Progenitor cell of endocrine pancreas (in vitro differentiated cells): ENCODE data around the gene RBMS1. TPM values are rescaled to one million over a fixed set of nuclear protein-coding genes. Genes with fewer than 3 reads are reported as not detected.

ENCODE experiments used
- DNase-seq: peaks from one replicate; pipeline ENCODE4 v3.0.0; 2021; ENCODE audit warnings: low spot score; ENCODE audit not compliant: unreplicated experiment
- H3K27ac Mint-ChIP-seq: 2 replicates; pipeline ENCODE4 v1.8.0; 2021; ENCODE audit warnings: mild to moderate bottlenecking, moderate library complexity, mixed read lengths
- H3K27me3 Mint-ChIP-seq: 2 replicates; pipeline ENCODE4 v1.8.0; 2021; ENCODE audit warnings: mixed read lengths
- H3K36me3 Mint-ChIP-seq: 2 replicates; pipeline ENCODE4 v1.8.0; 2022; ENCODE audit warnings: mixed read lengths; ENCODE audit not compliant: insufficient read depth
- H3K4me1 Mint-ChIP-seq: 2 replicates; pipeline ENCODE4 v1.8.0; 2021; ENCODE audit warnings: low read depth, mixed read lengths
- H3K4me3 Mint-ChIP-seq: 2 replicates; pipeline ENCODE4 v1.8.0; 2021; ENCODE audit warnings: low read depth, mild to moderate bottlenecking, moderate library complexity, mixed read lengths
- H3K9me3 Mint-ChIP-seq: 2 replicates; pipeline ENCODE4 v1.8.0; 2021; ENCODE audit warnings: low read depth, mixed read lengths
- CTCF ChIP-seq: fragments of 200-600 bp; sonication (generic); IDR thresholded peaks from one replicate; pipeline ENCODE4 v1.5.0; 2021; ENCODE audit warnings: antibody characterized with exemption, mild to moderate bottlenecking; ENCODE audit not compliant: unreplicated experiment
- total RNA-seq: library from RNA; stranded (reverse); gene quantifications from 2 replicates; pipeline ENCODE4 v1.2.1, GENCODE V29; 2021

The RBMS1 gene
- total RNA-seq, 1 donor from 2014 or later: 59.8 TPM

DNA sequence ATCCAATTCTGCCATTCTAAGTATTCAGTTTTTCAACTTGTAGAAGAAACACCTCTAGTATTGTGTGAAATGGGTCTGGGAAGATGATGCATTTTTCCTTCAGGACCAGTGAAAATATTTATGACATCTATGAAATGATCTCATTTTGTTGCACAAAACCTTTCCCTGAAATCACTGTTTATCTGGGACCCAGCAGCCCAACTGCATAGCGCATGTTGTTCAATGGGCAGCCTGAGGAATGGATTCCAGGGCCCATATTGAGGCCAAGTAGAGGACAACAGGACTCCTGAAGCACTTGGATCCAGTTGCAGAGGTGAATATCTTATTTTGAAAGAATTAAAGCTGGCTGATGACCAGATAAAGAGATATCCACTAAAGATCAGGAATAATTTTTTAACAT, 7.3 kb downstream of the RBMS1 start:
- peaks cover 2% of the 10 kb centered on the region for H3K36me3 Mint-ChIP-seq
- H3K27ac Mint-ChIP-seq: no peak overlapping the region
- DNase-seq: no peak
- no peak overlapping the region for H3K4me3 Mint-ChIP-seq
- H3K9me3 Mint-ChIP-seq: no peaks in the 10 kb centered on the region
- TF ChIP-seq CTCF: no peak
- H3K4me1 Mint-ChIP-seq: peaks cover 21% of the 10 kb centered on the region
- H3K27me3 Mint-ChIP-seq: no peaks in the 10 kb centered on the region

- TF ChIP-seq CTCF: no peak
- H3K36me3 Mint-ChIP-seq: peaks cover 2% of the 10 kb centered on the region
- H3K27me3 Mint-ChIP-seq: no peaks in the 10 kb centered on the region
- no peak overlapping the region for H3K27ac Mint-ChIP-seq
- no peak for DNase-seq
- peaks cover 10% of the 10 kb centered on the region for H3K4me1 Mint-ChIP-seq
- H3K4me3 Mint-ChIP-seq: no peak overlapping the region
- H3K9me3 Mint-ChIP-seq: no peaks in the 10 kb centered on the region
Measured at GRCh38 chr2:160484859-160485520, 8.6 kb downstream of the RBMS1 start.

GRCh38 chr2:160482673-160483072, 10.9 kb downstream of the RBMS1 start:
- no peaks in the 10 kb centered on the region for H3K9me3 Mint-ChIP-seq
- H3K4me3 Mint-ChIP-seq: no peak overlapping the region
- H3K4me1 Mint-ChIP-seq: peaks cover 15% of the 10 kb centered on the region
- no peak for DNase-seq
- peaks cover 3% of the 10 kb centered on the region for H3K36me3 Mint-ChIP-seq
- peak overlapping the region; percentile 68 for H3K27ac Mint-ChIP-seq
- H3K27me3 Mint-ChIP-seq: no peaks in the 10 kb centered on the region
- TF ChIP-seq CTCF: no peak

DNA sequence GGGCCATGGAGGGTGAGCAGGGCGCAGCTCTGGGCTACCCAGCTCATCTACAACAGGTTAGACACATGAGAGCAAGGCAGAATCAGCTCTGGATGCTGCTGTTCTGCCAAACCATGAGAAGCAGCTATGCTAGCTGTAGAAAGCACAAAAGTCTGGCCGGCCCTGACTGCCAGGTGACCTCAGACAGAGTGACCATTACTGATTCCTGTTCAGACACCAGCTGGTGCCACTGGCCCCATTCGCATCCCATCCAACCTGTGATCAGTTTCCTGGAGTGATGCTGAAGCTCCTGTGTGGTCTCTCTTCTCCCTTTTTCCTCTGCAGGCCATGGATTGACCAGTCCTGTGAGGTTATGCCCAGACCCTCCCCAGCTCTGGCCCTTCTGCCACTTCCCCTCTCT, 14.3 kb downstream of the RBMS1 start:
- no peak overlapping the region for H3K4me3 Mint-ChIP-seq
- no peaks in the 10 kb centered on the region for H3K27me3 Mint-ChIP-seq

DNA sequence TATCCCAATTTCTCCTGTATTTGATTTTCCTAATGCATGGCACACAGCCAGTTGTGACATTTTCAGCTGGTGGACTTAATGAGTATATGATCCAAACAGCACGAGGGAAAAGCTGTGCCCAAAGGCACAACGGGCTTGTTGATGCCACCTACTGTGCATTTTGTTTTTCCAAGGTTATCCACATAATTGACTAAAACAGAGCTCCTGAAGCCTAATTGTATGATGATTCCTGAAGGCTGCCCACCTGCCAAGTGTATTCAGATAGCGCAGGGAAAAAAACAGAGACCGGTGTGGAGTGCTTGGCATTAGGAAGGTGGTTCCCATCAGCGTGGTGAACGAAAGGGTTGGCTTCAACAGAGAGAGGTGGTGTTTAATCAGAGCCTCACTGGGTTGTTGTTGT, 14.9 kb downstream of the RBMS1 start:
- Mint-ChIP-seq H3K36me3 (peaks cover 2% of the 10 kb centered on the region), H3K9me3 (no peaks in the 10 kb centered on the region), H3K27ac (no peak overlapping the region), H3K4me1 (peaks cover 17% of the 10 kb centered on the region), H3K27me3 (no peaks in the 10 kb centered on the region), H3K4me3 (no peak overlapping the region)
- TF ChIP-seq CTCF: no peak
- no peak for DNase-seq

More for the DNA sequence above, 14.3 kb downstream of the RBMS1 start:
- Mint-ChIP-seq H3K27ac (no peak overlapping the region), H3K36me3 (peaks cover 2% of the 10 kb centered on the region), H3K9me3 (no peaks in the 10 kb centered on the region), H3K4me1 (peaks cover 17% of the 10 kb centered on the region)
- no peak for TF ChIP-seq CTCF
- DNase-seq: no peak
